OCI-LY1 (cell line): Measurements from ENCODE around the gene XPO6.

ENCODE experiments used
- H2AFZ ChIP-seq: fragments of 200-600 bp; sonication (generic), shearing (Covaris generic); 2 replicates; pipeline ENCODE4 v1.6.0; 2014; ENCODE audit warnings: antibody characterized with exemption, mild to moderate bottlenecking, low read length
- H3F3A ChIP-seq: fragments of 200-600 bp; sonication (generic), shearing (Covaris generic); 2 replicates; pipeline ENCODE4 v1.6.0; 2014; ENCODE audit warnings: mild to moderate bottlenecking, antibody characterized with exemption, low read length, moderate library complexity; ENCODE audit not compliant: insufficient read depth
- H3K27ac ChIP-seq: fragments of 200-600 bp; sonication (generic); 2 replicates; pipeline ENCODE4 v1.5.1; 2014; ENCODE audit warnings: low read length, mixed run types, mild to moderate bottlenecking, low read depth; ENCODE audit not compliant: poor library complexity, severe bottlenecking
- H3K27me3 ChIP-seq: fragments of 200-600 bp; sonication (generic); 2 replicates; pipeline ENCODE4 v1.6.0; 2014; ENCODE audit warnings: antibody characterized with exemption, mild to moderate bottlenecking, low read length, moderate library complexity; ENCODE audit not compliant: insufficient read depth
- H3K36me3 ChIP-seq: fragments of 200-600 bp; sonication (generic); 2 replicates; pipeline ENCODE4 v1.6.1; 2014; ENCODE audit warnings: mild to moderate bottlenecking, antibody characterized with exemption, low read length, moderate library complexity, mixed read lengths; ENCODE audit not compliant: insufficient read depth
- H3K4me1 ChIP-seq: fragments of 200-600 bp; sonication (generic); 2 replicates; pipeline ENCODE4 v1.5.1; 2014; ENCODE audit warnings: mild to moderate bottlenecking, low read length, moderate library complexity; ENCODE audit not compliant: insufficient read depth, severe bottlenecking
- H3K4me2 ChIP-seq: fragments of 200-600 bp; sonication (generic), shearing (Covaris generic); 2 replicates; pipeline ENCODE4 v1.6.1; 2014; ENCODE audit warnings: low read length
- H3K4me3 ChIP-seq: fragments of 200-600 bp; sonication (generic); 2 replicates; pipeline ENCODE4 v1.5.1; 2014; ENCODE audit warnings: low read length, low read depth, mild to moderate bottlenecking, mixed read lengths; ENCODE audit not compliant: poor library complexity, severe bottlenecking
- H3K79me2 ChIP-seq: fragments of 200-600 bp; shearing (Covaris generic); 2 replicates; pipeline ENCODE4 v1.6.1; 2016; ENCODE audit warnings: mixed run types, low read length, mixed read lengths; ENCODE audit not compliant: insufficient read depth
- H3K9ac ChIP-seq: fragments of 200-600 bp; sonication (generic), shearing (Covaris generic); 2 replicates; pipeline ENCODE4 v1.6.1; 2014; ENCODE audit warnings: mild to moderate bottlenecking, low read length, mixed read lengths
- H3K9me2 ChIP-seq: fragments of 200-600 bp; sonication (generic), shearing (Covaris generic); 2 replicates; pipeline ENCODE4 v1.6.1; 2014; ENCODE audit warnings: low read depth, mild to moderate bottlenecking, low read length, mixed read lengths
- H3K9me3 ChIP-seq: fragments of 200-600 bp; shearing (Covaris generic); 2 replicates; pipeline ENCODE4 v1.6.1; 2014; ENCODE audit warnings: low read length, mixed read lengths
- H4K20me1 ChIP-seq: fragments of 200-600 bp; sonication (generic), shearing (Covaris generic); 2 replicates; pipeline ENCODE4 v1.6.0; 2016; ENCODE audit warnings: mild to moderate bottlenecking, low read length; ENCODE audit not compliant: insufficient read depth
- CTCF ChIP-seq: fragments of 200-600 bp; sonication (generic), shearing (Covaris generic); IDR thresholded peaks from 2 replicates; pipeline ENCODE4 v1.5.1; 2017; ENCODE audit warnings: mild to moderate bottlenecking, antibody characterized with exemption, low read length, moderate library complexity, mixed read lengths
- EZH2 ChIP-seq: fragments of 200-600 bp; sonication (generic), shearing (Covaris generic); IDR thresholded peaks from 2 replicates; pipeline ENCODE4 v1.8.0; 2017; ENCODE audit warnings: borderline replicate concordance, mixed run types, mild to moderate bottlenecking, antibody characterized with exemption, low read length, moderate library complexity, mixed read lengths

The XPO6 gene

GRCh38 chr16:28204622-28205021 lies 7.1 kb downstream of the XPO6 start:
- no peak for TF ChIP-seq EZH2
- no peak for TF ChIP-seq CTCF
- Histone ChIP-seq H3K9me2 (no peaks in the 10 kb centered on the region), H3K79me2 (peaks cover 77% of the 10 kb centered on the region), H3K4me3 (no peak overlapping the region), H3K36me3 (peaks cover 93% of the 10 kb centered on the region), H2AFZ (no peak overlapping the region), H3K27ac (no peak overlapping the region), H3F3A (no peaks in the 10 kb centered on the region), H3K9me3 (no peaks in the 10 kb centered on the region), H4K20me1 (no peaks in the 10 kb centered on the region), H3K9ac (no peak overlapping the region), H3K4me2 (no peak overlapping the region), H3K4me1 (peaks cover 18% of the 10 kb centered on the region), H3K27me3 (no peaks in the 10 kb centered on the region)

GRCh38 chr16:28204204-28204603 lies 7.6 kb downstream of the XPO6 start:
- Histone ChIP-seq H3K79me2 (peaks cover 78% of the 10 kb centered on the region), H3K4me2 (no peak overlapping the region), H3K27ac (no peak overlapping the region), H3K4me1 (peaks cover 14% of the 10 kb centered on the region), H3K27me3 (no peaks in the 10 kb centered on the region), H3F3A (no peaks in the 10 kb centered on the region), H3K9ac (no peak overlapping the region), H4K20me1 (no peaks in the 10 kb centered on the region), H3K4me3 (no peak overlapping the region), H2AFZ (no peak overlapping the region), H3K9me2 (no peaks in the 10 kb centered on the region), H3K36me3 (peaks cover 95% of the 10 kb centered on the region), H3K9me3 (no peaks in the 10 kb centered on the region)
- no peak for TF ChIP-seq EZH2
- TF ChIP-seq CTCF: no peak

DNA sequence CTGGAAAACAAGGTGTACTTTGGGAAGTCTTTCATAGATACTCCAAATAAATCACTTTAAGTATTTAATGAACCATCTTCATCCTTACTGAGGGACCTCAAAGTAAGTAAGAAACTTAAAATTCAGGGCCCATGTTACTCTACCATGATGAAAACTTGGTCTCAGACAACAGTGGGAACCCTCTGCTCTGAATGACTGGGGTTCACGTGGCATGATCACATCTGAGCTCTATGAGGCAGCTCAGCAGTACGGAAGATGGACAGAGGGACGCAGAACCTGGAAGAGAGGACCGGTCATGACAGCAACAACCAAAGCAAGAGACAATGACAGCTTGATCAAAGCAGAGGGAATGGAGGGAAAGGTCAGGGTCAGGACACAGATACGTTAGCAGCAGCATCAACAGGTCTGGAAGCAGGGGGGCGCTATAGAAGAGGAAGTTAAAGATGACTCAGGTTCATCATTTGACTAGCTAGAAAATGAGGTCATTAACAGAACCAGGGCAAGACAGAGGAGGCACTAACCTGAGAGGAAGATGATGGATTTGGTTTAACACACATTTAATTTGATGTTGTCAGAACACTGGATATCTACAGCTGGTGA lies 9.5 kb downstream of the XPO6 start:
- peaks cover 78% of the 10 kb centered on the region for H3K36me3 ChIP-seq
- no peak overlapping the region for H3K4me2 ChIP-seq

More for the DNA sequence above, 9.5 kb downstream of the XPO6 start:
- Histone ChIP-seq H3K9ac (no peak overlapping the region), H2AFZ (no peak overlapping the region), H3K9me2 (no peaks in the 10 kb centered on the region), H3K79me2 (peaks cover 73% of the 10 kb centered on the region), H3K27me3 (no peaks in the 10 kb centered on the region), H3F3A (no peaks in the 10 kb centered on the region), H3K27ac (no peak overlapping the region), H3K4me1 (no peaks in the 10 kb centered on the region), H3K9me3 (no peaks in the 10 kb centered on the region), H3K4me3 (no peak overlapping the region), H4K20me1 (no peaks in the 10 kb centered on the region)
- TF ChIP-seq CTCF (peak; percentile 39; the same call in 1 of the 2 replicates), EZH2 (no peak)
